GM21786 (cell line): ENCODE results near the gene EEF1AKMT3.
A peak's percentile ranks its signal among the peaks of the same experiment; 100 is the strongest.

Experiments
- ATAC-seq: cut with Tn5 transposase; IDR thresholded peaks from one replicate; pipeline ENCODE4 v1.9.1; 2021; ENCODE audit not compliant: unreplicated experiment

The EEF1AKMT3 gene

GRCh38 chr12:57772429-57773322 lies at the start of gene EEF1AKMT3:
Gene EEF1AKMT3 (plus strand): TSS chr12:57772614. CDS start chr12:57772725, 111 bp downstream.
- ATAC-seq, result peak; percentile 22

DNA sequence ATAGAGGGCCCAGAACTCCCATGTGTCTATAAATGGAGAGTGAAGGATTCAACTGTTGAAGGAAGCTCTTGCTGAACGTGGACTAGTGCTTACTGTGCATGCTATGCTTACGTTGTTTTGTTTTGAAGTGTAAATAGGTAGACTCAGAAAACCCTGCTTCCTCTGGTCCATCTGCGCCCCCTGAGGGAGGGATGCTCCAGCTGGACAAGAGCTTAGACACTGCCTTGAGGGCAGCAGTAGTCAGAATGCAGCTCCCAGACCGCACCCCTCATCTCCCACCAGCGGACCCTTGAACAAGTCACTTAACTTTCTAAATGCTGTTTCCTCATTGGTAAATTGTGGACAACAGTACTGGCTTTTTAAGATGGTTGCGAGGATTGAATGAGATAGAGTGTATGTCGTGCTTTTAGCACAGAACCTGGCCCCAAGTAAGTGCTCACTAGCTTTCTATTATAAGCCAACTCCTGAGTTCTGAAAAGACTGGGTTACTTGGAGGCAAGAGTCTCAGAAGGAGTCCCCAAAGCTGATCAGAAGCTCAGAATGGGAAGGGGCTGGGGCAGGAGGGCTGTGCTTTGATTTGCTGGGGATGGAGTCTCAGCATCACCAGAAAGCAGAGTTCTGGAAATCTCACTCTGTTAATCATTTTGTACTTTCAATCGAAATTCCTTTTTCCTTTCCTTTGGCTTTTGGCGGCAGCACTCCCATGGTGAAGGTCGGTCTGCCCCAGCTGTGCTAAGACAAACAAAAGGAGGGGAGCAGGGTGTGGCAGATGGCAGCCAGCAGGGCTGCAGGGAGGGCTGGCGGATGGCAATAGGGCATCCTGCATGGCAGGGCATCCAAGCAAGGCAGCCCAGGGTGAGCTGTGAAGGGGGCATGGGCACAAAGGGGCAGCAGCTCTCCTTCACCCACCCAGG lies 49.4 kb upstream of the EEF1AKMT3 start:
- no peak for ATAC-seq

DNA sequence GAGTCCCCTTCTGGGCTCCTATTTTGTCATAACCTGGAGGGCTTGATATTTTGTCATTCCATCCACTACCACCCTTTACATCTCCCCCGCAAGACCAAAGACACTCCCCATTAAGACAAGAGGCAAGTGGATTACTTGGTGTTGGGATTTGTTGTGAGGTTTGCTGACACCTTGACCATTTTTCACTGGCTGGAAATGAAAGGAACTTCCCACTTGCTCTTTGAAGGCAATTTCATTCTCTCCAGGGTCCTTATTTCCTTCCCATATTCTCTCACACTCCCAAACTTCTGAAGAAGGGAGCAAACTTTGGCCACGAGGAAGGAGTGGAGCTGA lies 48.8 kb upstream of the EEF1AKMT3 start:
- no peak for ATAC-seq

DNA sequence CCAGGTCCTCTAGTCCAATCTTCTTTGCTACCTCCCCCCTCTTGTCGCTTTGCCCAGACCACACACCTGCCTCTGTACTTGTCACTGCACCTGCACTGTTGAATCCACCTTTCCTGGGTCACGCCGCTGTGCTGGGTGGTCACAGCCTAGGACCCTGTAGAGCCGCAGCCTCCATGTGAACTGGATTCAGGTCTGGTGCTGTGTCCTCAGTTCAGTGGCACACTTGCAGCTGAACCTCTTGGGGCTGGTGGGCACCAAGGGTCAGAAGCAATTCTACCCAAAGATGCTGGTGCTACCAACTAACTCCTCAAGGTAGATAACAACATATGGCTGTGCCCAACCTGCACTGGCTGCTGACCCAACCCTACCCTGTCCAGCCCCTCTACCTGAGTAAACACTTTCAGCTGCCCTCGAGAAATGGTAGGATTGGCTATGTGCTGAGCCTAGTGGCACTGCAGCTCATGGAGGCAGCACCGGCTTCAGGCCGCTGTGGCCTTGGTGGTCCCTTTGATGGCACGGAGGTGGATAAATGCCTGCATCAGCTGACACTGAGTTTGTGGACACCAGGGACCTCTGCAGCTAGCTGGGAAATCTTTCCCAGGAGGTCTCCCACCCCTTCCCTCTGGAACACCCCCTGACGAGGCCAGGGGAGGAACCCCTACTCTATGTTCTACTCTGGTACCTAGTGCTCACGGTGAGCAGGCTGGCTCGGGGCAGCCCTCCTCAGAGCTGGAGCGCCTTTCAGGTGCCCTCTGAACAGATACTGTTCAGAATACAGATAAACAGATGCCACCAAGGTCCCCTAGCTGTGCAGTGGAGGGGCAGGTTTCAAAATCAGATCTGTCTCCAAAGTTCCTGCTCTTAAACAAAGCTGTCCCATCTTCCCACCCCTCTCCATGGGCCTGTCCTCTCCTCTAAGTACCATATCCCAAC lies 48.1 kb upstream of the EEF1AKMT3 start:
- no peak for ATAC-seq

GRCh38 chr12:57724936-57725740 lies 47.3 kb upstream of the EEF1AKMT3 start:
- no peak for ATAC-seq

DNA sequence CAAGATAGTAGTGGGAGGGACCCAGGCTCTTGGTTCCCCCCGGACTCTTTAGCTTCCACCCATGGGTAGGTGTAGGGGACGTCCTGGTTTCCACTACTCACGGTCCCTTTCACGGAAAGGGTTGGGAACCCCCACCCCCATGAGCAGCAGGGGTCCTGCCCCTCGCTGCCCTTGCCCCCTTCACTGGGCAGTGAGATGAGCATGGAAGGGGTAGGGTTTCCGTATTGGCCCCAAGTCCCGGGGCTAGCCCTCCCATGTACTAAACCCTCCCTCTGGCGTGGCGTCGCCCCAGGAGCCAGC lies 46.6 kb upstream of the EEF1AKMT3 start:
- no peak for ATAC-seq

DNA sequence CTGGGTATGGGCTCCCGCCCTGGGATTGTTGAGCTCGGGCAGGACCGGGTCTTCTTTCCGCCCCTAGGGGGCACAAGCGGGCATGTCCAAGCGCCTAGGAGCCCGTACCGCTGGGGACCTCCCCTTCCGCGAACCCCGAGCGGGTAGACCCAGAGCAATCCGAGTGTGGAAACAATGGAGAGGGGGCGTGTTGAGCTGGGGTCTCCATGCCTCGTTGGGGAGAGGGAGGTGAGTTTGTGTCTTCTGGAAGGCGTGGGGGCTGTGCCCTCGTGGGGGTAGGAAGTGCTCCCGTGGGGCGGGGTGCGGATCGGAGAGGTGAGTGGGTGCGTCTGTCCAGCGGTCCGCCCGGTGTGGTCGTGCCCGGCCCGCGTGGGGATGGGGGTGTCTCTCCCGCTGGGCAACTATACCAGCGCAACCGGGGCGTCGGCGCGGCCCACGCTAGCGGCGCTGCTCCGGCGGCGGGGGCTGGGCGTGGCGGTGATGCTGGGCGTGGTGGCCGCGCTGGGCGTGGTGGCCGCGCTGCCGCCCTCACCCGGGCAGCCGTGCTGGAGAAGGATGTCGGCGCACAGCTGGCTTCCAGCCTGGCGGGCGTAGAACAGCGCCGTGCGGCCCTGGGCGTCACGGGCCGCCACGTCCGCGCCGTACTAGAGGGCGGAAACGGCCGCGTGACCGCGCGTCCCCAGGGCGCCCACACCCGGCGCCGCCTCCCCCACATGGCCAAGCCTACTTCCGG lies 46.1 kb upstream of the EEF1AKMT3 start:
- no peak for ATAC-seq

DNA sequence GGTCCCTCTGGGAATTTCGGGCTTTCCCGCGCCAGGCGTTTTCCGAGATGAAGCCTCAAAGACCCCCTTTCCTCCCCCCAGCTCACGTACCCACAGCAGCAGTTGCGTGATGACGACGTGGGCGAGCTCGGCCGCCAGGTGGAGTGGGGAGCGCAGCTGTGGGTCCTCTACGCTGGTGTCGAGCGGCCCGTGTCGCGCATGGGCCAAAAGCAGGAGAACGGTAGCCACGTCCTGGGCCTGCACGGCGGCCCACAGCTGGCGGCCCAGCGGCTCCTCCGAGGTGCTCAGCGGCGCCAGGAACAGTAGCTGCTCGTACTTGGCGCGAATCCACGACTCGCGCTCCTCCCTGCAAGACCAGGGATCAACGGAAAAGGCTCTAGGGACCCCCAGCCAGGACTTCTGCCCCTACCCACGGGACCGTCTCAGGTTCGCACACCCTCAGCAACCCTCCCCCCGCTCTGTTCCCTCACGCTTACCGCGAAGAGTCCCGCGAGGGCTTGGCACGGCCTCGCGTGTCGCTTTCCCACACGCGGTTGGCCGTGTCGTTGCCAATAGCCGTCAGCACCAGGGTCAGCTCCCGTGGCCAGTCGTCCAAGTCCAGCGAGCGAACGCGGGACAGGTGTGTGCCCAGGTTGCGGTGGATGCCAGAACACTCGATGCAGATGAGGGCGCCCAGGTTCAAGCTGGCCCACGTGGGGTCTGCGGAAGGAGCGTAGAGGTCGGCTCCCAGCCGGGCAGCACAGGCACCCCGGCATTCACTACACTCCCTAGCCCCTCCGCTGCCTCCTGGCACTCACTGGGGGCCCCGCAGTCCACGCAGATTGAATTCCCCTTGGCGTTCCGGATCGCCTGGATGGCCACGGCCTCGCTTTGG lies 45.3 kb upstream of the EEF1AKMT3 start:
- no peak for ATAC-seq

DNA sequence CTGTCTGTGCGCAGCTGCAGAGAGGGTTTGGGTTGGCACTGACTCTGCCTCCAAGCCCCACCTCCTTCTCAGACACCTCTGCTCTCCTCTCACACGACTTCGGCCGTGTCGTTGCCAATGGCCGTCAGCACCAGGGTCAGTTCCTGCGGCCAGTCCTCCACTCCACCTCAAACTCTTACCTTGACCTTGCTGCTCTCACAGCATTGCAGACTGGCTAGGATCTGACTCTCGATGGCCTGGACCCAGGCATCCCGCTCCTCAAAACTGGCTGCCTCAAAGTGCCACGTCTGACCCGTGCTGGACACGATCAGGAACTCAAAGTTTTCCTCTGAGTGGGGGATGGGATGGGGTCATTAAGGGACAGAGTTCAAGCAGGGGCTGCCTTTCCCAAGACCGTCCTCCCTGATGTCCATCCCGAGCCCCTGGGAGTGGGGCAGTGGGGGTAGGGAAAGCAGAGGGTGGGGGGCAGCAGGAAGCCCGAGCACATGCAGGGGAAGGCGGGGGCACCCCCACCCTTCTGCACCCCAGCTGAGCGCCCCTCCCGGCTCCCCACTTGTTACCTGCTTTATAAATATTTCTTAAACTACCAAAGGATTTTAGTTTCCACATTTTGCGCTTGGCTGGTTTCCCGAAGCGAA lies 44.5 kb upstream of the EEF1AKMT3 start:
- no peak for ATAC-seq

- ATAC-seq, result no peak
Measured at GRCh38 chr12:57729321-57729844, 43.0 kb upstream of the EEF1AKMT3 start.

- no peak for ATAC-seq
Measured at GRCh38 chr12:57730336-57731067, 41.9 kb upstream of the EEF1AKMT3 start.

- ATAC-seq, result no peak
Measured at GRCh38 chr12:57731411-57732080, 40.9 kb upstream of the EEF1AKMT3 start.

DNA sequence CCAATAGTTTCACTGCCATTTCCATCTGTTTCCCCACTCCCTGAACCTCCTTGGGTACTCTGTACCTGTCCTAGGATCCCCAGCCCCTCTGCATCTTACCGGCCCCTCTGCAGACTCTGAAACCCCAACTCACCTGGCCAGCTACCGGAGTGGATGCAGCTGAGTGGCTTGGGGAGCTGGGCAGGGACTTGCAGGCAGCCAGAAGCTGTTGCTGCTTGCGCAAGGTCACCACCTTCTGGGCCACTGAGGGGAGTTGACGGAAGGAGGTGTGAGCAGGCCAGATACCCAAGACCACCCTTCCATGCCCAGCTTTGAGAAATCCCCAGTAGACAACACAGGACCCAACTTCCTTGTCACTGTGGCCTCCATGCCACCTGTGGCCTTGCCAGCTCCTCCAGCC lies 40.1 kb upstream of the EEF1AKMT3 start:
- no peak for ATAC-seq

- ATAC-seq, result no peak
Measured at GRCh38 chr12:57732726-57733593, 39.5 kb upstream of the EEF1AKMT3 start.

- no peak for ATAC-seq
Measured at GRCh38 chr12:57733928-57734327, 38.5 kb upstream of the EEF1AKMT3 start.

GRCh38 chr12:57734591-57734990 lies 37.8 kb upstream of the EEF1AKMT3 start:
- no peak for ATAC-seq
